Panc1 (cell line): ENCODE data around the gene FLT3.

Experiments
- CTCF ChIP-seq: fragments of 450-650 bp; IDR thresholded peaks from 2 replicates; pipeline ENCODE4 v1.5.1; 2017; ENCODE audit warnings: mild to moderate bottlenecking
- POLR2AphosphoS5 ChIP-seq: IDR thresholded peaks from 2 replicates; pipeline ENCODE4 v1.6.1; 2012; ENCODE audit warnings: mild to moderate bottlenecking, low read depth, low read length, moderate library complexity
- REST ChIP-seq, 2 experiments: IDR thresholded peaks; 2 replicates each; pipeline ENCODE4 v1.6.1; 2011 to 2012; ENCODE audit warnings: low read depth in 2 of 2, control low read depth in 1 of 2, low read length in 1 of 2, mild to moderate bottlenecking in 1 of 2, moderate library complexity in 1 of 2; ENCODE audit not compliant: insufficient read depth in 1 of 2
- SIN3A ChIP-seq: IDR thresholded peaks from 2 replicates; pipeline ENCODE4 v1.6.1; 2012; ENCODE audit warnings: low read depth, mild to moderate bottlenecking, low read length, moderate library complexity, borderline replicate concordance; ENCODE audit not compliant: insufficient read depth
- TCF7L2 ChIP-seq: IDR thresholded peaks from 2 replicates; pipeline ENCODE4 v1.6.1; 2011; ENCODE audit warnings: mild to moderate bottlenecking, low read depth, low read length, inconsistent platforms

GRCh38 chr13:28056426-28056825 lies 44.0 kb downstream of the FLT3 start:
- no peak for TF ChIP-seq CTCF
- TF ChIP-seq TCF7L2, result no peak
- TF ChIP-seq REST (IDR thresholded peaks at IDR 0.05; ENCODE audit: insufficient read depth in 1 of 2, low read depth in 2 of 2, low read length in 1 of 2), result no peak
- TF ChIP-seq POLR2AphosphoS5, result no peak
- no peak for TF ChIP-seq SIN3A
